Activated CD8-positive, alpha-beta memory T cell treated with anti-CD3 and anti-CD28 coated beads for 24 hours (primary cell): ENCODE data around the gene ZDHHC14.

Source experiments
- DNase-seq: peaks from one replicate; pipeline ENCODE4 v3.0.0-alpha.2; 2020

The ZDHHC14 gene

GRCh38 chr6:157652601-157653363, 271.8 kb downstream of the ZDHHC14 start:
- DNase-seq: no peak

DNA sequence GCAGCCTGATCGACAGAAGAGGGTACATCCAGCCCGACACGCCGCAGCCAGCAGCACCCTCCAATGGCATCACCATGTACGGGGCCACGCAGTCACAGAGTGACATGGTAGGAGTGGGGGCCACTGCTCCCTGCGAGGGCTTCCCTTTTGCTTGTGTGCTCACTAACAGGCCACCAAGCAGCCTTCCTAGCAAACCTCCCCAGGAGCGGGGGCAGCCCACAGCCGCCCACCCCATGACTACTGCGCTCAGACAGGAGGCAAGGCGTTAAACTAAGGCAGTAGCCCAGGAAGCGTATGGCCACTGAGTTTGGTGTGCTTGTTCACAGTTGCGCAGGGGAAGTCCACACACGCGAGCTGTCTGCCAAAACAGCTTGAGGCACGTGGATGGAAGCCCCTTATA, 272.5 kb downstream of the ZDHHC14 start:
- DNase-seq: no peak

GRCh38 chr6:157655139-157655538, 274.1 kb downstream of the ZDHHC14 start:
- DNase-seq: no peak

- no peak for DNase-seq
These were observed 275.5 kb downstream of the ZDHHC14 start for GRCh38 chr6:157656437-157656997.

- DNase-seq: no peak
These were observed 276.8 kb downstream of the ZDHHC14 start for GRCh38 chr6:157657754-157658153.

DNA sequence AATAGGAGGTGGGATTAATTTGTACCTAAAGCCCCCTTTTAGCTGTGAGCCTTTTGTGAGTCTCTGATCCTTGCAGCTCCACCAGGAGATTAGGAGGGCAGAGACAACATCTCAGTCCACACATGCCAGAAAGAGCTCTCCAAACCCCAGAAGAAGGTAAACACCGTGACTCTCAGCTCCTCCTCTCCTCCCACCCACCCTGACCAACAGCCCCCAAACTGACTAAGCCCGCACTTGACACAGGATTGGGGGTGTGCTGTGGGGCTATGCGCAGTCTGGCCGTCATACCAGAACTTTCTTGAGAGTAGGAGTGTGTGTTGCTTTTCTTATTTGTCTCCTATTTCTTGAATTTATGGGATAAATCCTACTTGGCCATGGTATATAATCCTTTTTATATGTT, 277.3 kb downstream of the ZDHHC14 start:
- DNase-seq: no peak

GRCh38 chr6:157659536-157660271, 278.7 kb downstream of the ZDHHC14 start:
- DNase-seq: no peak

- no peak for DNase-seq
These were observed 279.4 kb downstream of the ZDHHC14 start for GRCh38 chr6:157660414-157660813.

DNA sequence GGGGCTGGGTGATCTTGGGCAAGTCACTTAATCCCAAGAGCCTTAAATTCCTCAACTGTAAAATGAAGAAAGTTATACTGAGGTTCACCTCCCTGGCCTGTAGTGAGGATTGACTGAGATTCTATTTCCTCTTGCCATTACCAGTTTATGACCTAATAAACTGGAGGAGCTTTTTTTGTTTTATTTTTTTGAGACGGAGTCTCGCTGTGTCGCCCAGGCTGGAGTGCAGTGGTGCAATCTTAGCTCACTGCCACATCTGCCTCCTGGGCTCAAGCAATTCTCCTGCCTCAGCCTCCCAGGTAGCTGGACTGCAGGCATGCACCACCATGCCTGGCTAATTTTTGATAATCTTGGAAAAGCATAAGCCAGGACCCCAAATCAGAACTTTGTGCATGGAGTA, 280.7 kb downstream of the ZDHHC14 start:
- DNase-seq: no peak

DNA sequence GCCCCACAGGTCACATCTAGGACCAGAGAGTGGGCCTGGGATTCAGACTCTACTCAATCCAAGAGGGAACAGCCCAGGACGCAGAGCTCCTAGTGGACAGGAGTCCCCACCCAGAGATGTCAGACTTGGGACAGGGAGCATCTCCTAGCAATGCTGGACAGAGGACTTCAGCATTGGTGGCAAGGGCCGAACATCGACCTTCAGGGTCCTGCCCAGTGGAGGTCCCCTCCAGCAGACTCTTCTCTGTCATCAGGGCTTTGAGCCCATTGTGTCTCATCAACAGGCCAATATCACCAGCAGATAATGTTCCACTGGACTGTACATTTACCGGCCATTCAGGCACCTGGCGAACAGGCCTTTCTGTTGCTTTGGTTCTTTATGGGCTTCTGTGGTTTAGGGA, 282.3 kb downstream of the ZDHHC14 start:
- no peak for DNase-seq

DNA sequence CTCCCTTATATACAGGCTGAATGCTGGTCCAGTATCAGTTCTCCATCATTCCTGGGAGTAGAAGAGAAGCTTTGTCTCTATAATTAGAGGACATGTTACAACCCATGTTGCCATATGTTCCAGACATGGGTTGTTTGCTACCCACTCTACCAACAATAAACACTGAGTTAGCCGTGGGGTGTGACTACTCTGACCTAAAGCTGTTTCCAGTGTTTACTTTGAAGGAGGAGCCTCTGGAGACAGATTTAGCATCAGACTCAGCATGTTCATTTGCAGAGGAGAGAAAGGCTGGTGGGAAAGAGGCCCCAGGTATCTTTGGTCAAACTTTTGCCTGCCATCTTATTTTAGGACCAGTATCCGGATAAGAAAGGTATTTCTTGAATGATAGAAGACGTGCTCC, 284.2 kb downstream of the ZDHHC14 start:
- DNase-seq: no peak

DNA sequence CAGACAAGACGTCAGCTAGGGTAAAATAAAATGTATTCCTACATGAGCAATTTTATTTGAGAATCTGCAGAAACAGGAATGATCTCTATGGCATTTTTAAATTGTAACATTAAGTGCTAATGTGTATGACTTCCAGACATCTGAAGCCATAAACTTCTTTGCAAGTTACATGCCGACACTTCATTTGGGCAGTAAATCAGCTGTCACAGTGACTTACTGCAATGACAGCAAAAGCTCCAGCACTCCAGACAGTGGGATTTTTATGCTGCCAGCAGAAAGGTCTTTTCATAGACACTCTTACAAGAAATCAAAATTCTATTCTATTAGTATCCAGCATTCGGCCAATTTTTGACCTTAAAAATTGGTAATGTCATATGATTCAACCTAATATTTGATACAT, 285.7 kb downstream of the ZDHHC14 start:
- no peak for DNase-seq

DNA sequence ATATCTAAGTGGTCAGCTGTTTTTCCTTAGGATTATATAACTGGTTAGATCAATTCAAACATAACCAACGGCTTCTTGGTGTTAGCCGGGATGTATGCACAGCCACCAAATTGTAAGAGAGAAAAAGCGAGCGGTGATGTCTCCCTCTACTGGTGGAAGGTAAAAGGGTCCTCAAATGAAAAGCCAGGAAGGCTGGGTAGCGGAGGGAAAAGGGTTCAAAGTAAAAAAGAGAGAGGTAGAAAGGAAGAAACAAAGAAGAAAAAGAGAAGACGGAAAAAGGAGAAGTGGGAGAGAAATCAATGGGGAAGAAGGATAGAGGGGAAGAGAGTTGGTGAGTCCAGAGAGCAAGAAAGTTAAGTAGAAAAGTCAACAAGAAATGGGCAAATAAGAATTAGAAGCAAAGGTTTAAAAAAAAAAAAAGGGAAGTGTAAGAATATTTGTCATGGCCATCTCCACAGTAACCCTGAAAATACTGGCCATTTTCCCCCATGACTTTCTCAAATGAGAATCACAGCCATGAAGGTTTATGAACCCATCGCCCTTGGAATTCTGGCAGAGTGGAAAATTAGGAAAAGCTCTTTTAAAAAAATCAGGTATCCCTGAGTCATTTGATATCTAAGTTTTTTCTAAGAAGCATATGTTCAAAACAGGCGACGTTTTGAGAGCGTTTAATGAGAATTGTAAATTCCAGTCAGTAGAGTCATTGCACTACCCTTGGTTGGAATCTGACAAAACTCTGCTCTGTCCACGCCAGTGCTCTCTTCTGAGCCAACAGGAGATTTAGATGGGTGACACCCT, 286.4 kb downstream of the ZDHHC14 start:
- peak; percentile 77 for DNase-seq

GRCh38 chr6:157668009-157668401, 287.0 kb downstream of the ZDHHC14 start:
- no peak for DNase-seq

DNA sequence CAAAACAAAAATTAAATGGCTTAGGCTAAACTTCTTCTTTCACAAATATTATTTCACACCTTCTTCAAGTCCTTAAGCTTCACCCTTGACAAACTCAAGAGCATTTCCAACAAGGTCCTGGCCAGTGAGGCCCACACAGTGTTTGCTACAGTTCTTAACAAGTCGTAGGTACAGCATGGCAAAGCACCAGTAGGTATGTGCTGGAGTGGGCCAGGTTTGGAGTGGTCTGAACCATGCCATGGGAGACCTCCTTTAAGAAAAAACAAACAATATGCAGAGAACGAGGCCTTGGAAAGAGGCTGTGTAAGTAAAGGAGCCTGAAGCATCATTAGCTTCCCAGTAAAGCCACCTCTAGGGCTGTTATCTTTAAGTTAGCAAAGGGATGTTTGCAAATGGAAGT, 287.7 kb downstream of the ZDHHC14 start:
- no peak for DNase-seq

GRCh38 chr6:157669323-157669722, 288.3 kb downstream of the ZDHHC14 start:
- no peak for DNase-seq

DNA sequence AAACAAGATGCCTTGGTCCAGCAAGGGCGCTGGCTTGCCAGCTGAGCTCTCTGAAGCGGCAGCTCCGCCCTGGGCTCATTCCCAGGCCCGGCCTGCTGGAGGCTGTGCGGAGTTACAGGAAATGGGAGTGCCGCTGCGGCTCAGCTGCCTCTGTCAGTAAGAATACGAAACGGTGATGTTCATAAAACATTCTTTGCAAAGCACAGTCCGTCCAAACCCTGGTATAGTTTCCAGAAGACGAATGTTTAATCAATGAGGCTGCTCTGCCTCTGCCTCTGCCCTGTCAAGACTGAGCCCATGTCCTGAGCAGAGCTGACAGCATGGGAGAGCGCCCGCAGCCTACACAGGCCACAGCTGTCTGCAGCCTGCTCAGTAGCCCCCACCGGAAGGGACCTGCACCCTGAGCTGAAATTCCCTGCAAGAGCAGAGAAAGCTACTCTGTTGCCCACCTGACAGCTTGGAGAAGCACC, 288.8 kb downstream of the ZDHHC14 start:
- DNase-seq: no peak

DNA sequence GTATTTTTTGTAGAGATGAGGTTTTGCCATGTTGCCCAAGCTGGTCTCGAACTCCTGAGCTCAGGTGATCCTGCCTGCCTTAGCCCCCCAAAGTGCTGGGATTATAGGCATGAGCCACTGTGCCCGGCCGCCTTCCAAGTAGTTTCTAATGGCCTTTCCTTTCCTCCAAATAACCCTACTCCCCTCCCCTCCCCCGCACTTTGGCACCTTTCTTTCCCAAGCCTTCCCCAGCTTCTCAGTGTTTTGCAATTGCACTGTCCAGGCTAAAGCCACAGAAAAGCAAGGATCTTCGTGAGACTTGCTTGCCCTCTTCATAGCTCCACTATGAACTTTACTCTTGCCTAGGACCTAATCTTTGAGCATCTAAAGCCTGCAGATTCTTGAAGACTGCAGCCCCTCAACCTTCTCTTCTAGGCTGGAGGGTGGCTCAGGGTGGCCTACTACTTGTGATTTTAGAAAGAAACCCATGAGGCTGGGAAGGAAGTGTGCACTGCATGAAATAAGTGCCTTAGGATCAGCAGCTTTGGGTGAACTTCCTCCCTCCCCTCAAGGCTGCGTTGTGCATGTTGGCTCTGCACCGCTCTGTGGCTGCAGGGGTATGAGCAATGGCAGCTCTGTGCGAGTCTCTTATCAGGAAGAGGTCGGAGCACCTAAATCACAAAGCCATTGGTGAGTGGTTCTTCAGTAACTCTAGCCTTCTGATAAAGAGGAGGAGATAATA, 289.6 kb downstream of the ZDHHC14 start:
- no peak for DNase-seq

DNA sequence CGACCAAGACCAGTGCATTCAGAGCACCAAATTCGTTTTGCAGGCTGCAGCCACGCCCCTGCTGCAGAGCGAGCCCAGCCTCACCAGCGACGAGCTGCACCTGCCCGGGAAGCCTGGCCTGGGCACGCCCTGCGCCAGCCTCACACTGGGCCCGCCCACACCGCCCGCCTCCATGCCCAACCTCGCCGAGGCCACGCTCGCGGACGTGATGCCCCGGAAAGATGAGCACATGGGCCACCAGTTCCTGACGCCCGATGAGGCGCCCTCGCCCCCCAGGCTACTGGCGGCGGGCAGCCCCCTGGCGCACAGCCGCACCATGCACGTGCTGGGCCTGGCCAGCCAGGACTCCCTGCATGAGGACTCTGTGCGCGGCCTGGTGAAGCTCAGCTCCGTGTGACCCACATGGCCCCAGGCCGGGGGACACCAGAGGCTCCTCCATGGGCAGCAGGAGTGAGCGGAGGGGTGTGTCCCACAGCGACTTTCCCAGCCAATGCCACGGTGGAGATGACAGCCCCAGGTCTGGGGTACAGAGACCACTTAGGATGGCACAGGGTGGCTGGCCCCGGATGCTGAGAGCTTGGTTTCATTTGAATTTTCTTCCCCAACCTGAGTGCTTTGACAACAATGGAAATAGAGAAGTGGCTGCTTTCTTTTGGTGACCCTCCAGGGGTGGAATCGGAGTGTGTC, 291.9 kb downstream of the ZDHHC14 start:
- DNase-seq: no peak

DNA sequence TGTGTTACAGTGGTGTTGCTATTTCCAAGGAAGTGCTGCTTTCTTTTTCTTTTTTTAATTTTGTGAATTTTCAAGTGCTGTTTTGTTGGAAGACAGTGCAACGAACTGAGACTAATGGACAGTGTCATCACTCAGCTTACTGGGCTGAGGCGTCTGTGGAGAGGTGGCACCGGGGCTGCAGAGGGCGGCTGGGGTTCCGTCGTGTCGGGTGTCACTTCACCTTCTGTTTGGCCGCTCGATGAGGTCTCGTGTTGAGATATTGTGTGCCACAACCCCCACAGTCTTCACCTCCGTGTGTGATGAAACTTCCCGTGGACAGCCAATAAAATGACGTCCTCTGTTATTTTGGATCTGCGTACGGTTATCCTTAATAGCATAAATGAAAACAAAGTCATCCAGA, 292.6 kb downstream of the ZDHHC14 start:
- DNase-seq: no peak

- no peak for DNase-seq
These were observed 293.1 kb downstream of the ZDHHC14 start for GRCh38 chr6:157674061-157674460.

DNA sequence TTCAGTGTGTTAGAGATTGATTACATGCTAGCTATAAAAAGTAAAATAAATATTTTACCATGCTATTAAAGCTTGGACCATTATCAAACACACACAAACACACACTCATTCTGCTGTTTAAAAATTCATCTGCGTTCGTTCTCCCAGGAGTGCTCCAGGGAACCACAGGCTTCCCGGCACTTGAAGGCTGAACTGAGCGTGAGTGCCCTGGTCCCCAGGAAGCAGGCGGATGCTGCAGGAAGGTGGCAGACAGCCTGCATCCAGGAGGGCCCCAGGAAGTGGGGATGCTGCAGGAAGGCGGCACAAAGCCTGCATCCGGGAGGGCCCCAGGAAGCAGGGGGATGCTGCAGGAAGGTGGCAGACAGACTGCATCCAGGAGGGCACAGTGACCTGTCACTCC, 294.8 kb downstream of the ZDHHC14 start:
- DNase-seq: no peak
